GM18502 (cell line): ENCODE results near the gene ITGB4.
"Not testable (repeated sequence)": the region's sequence is repeated elsewhere in the genome, so short reads cannot be mapped to it uniquely, and the experiment has no call there.

Experiments used
- ATAC-seq: cut with Tn5 transposase; IDR thresholded peaks from one replicate; pipeline ENCODE4 v1.9.1; 2021; ENCODE audit warnings: mild to moderate bottlenecking; ENCODE audit not compliant: unreplicated experiment, poor library complexity

ITGB4 gene

GRCh38 chr17:75764711-75765421, 43.6 kb downstream of the ITGB4 start, which contains the start of gene GALK1:
GALK1 (minus strand) TSS chr17:75765192; CDS start chr17:75765136, 56 bp downstream.
- ATAC-seq: peak; percentile 73

- ATAC-seq: no peak
Measured at GRCh38 chr17:75765981-75766380, 44.7 kb downstream of the ITGB4 start.

- no peak for ATAC-seq
Measured at GRCh38 chr17:75767881-75768280, 46.6 kb downstream of the ITGB4 start.

DNA sequence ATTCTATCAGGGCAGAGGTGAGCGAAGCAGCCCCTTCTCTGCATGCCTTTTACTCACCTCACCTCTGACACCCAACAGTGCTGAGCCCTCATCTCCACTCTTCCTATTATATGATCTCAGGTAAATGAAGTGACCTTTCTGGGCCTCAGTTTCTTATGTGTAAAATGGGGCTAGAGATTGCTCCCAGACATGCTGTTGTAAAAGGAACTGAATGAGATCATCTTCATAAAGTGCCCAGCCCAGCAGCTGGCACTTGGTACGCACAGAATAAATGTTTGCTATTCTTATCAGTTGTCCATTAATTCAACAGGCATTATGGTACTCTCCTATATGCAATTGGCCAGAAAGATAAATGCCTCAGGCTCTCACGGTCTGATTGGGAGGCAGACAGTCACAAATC, 48.3 kb downstream of the ITGB4 start:
- ATAC-seq: no peak

GRCh38 chr17:75771334-75772281, 50.3 kb downstream of the ITGB4 start:
- no peak for ATAC-seq

- no peak for ATAC-seq
Measured at GRCh38 chr17:75773121-75773807, 52.0 kb downstream of the ITGB4 start.

GRCh38 chr17:75773808-75774470, 52.7 kb downstream of the ITGB4 start:
- no peak for ATAC-seq

GRCh38 chr17:75774471-75774990, 53.3 kb downstream of the ITGB4 start:
- ATAC-seq: no peak

DNA sequence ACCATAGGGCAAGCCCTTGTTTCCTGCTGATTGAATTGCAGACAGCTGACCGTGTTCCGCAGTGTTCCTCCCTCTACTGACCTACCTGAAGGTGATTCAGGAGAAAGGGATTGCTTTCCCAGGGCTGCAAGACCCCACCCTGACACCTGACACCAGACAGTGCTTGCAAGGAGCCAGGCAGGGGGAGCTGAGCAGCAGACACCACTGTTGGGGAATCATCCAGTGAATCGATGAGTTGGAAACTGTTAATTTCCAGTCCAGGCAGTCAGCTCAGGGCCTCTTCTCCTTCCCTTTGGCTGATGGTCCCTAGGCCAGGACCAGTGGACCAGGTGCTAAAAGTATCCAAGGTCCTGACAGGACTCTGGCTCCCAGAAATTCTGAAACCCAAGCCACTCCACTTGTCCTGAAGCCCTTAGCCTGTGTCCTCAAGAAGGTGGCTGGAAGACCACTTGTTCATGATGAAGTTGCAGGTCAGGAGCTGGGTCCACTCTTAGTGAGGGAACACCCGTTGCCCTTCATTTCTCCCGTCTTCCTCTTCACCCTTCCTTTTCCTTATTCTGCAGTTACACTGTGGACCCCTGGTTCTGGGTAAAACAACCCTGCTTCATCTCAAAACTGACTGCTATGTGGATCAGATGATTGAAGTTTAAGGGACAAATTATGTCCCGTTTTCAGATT, 53.9 kb downstream of the ITGB4 start:
- no peak for ATAC-seq

- ATAC-seq: no peak
Measured at GRCh38 chr17:75776386-75777295, 55.4 kb downstream of the ITGB4 start.

DNA sequence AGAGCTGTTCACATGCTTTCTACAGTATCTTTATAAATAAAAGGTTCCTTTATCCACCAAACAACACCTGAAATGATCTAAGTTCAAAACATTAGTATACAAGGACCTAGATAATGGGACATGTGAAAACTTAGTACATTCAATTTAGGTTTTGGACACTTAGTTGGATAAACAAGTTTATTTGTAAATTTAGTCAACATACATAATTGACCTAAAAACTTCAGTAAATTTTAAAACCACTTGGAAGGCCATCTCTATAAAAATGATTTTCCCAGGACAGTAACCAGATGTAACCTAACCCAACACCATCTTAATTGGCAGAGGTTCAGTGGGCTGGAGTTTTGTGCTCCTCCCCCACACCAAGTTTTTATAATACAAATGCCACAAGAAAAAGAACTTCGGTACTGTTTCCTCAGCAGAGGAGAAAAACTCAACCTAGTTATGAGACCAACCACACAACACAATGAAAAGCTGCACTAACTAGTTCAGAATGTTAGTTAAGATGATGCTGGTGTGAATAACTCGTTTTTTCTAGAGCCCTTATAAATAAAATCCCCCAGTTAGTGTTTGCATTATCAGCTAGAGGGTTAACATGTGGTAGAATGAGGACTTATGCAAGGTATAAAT, 56.1 kb downstream of the ITGB4 start:
- ATAC-seq: no peak

GRCh38 chr17:75778066-75778860, 57.0 kb downstream of the ITGB4 start:
- not testable (repeated sequence) for ATAC-seq

GRCh38 chr17:75778861-75779249, 57.6 kb downstream of the ITGB4 start:
- ATAC-seq: peak; percentile 11

GRCh38 chr17:75779250-75779986, 58.2 kb downstream of the ITGB4 start:
- peak; percentile 66 for ATAC-seq

GRCh38 chr17:75779987-75780889, 59.0 kb downstream of the ITGB4 start:
- ATAC-seq: no peak
